ENCODE results near the gene PRR12.

DNA sequence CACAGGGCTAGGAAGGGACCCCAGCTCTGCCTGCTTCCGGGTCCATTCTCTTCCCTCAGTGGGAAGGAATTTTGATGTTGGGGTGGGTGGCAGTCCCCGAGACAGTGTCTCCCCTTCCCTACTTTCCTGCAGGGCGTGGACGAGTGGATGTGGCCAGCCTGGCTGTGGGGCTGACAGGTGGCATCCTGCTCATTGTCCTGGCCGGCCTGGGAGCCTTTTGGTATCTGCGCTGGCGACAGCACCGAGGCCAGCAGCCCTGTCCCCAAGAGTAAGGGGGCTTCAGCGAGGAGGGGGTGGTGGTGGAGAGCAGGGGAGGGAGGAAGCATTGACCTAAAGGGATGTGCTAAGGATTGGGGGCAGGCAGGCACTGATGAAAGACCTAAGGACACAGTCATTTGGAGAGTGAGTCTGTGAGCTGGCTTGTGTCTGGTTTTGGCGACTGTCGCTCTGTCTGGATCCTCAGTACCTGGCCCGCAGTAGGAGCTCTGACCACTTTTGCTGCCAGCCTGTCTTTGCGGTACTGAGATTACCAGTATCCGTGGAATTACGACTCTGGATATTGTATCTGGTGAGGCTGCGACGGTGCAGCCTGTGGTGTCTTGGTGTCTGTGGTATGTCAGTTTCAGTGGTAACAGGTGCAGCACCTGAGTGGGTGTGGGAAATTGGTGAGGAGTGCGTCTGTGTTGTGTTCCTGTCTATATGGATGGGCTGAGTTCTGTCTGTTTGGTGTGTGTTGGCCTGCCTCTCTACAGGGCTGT lies 2.4 kb upstream of the PRR12 start:
- TF ChIP-seq, protein P1, sequence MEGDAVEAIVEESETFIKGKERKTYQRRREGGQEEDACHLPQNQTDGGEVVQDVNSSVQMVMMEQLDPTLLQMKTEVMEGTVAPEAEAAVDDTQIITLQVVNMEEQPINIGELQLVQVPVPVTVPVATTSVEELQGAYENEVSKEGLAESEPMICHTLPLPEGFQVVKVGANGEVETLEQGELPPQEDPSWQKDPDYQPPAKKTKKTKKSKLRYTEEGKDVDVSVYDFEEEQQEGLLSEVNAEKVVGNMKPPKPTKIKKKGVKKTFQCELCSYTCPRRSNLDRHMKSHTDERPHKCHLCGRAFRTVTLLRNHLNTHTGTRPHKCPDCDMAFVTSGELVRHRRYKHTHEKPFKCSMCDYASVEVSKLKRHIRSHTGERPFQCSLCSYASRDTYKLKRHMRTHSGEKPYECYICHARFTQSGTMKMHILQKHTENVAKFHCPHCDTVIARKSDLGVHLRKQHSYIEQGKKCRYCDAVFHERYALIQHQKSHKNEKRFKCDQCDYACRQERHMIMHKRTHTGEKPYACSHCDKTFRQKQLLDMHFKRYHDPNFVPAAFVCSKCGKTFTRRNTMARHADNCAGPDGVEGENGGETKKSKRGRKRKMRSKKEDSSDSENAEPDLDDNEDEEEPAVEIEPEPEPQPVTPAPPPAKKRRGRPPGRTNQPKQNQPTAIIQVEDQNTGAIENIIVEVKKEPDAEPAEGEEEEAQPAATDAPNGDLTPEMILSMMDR (IDR thresholded peaks at IDR 0.05): no peak
- no peak for TF ChIP-seq POLR2A (IDR thresholded peaks at IDR 0.05)
- no peak for TF ChIP-seq EP300 (IDR thresholded peaks at IDR 0.05)

Measured in tibial nerve (tissue), 4 donors.